Skin epidermis (tissue), 12 donors: ENCODE measurements around the gene AQP10.
"Not testable (repeated sequence)": the region's sequence is repeated elsewhere in the genome, so short reads cannot be mapped to it uniquely, and the experiment has no call there.

Source experiments
- H3K27ac ChIP-seq, 21 experiments: fragments of 200-600 bp; sonication (generic) in 11 of 21; one replicate each; pipeline ENCODE4 v1.5.0; 2020; ENCODE audit warnings: mild to moderate bottlenecking in 3 of 21, inconsistent platforms in 2 of 21, moderate library complexity in 2 of 21
- H3K4me3 ChIP-seq, 7 experiments: fragments of 200-600 bp; sonication (generic) in 2 of 7; one replicate each; pipeline ENCODE4 v1.5.0; 2020; ENCODE audit warnings: inconsistent platforms in 2 of 7, mild to moderate bottlenecking in 2 of 7, moderate library complexity in 1 of 7

The AQP10 gene

DNA sequence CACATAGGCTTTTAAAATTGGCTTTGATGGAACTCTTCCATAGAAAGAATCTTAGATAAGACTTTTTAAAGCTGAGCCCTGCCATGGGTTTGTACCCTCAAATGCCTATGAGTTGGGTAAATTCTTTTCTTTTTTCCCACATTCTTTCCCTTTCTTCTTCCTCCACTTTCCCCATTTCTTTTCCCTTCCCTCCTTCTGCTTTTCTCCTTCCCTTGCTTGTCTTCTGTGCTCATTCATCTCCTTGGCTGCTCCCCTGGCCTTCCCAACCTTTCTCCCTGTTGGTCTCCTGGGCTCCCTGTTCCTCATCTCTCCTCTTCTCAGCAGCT lies 679 bp downstream of the AQP10 start:
- H3K27ac ChIP-seq, H3K4me3 ChIP-seq: not testable (repeated sequence)

GRCh38 chr1:154323493-154323892 lies 2.6 kb downstream of the AQP10 start:
- H3K27ac ChIP-seq = no peak overlapping the region
- H3K4me3 ChIP-seq = no peak overlapping the region

DNA sequence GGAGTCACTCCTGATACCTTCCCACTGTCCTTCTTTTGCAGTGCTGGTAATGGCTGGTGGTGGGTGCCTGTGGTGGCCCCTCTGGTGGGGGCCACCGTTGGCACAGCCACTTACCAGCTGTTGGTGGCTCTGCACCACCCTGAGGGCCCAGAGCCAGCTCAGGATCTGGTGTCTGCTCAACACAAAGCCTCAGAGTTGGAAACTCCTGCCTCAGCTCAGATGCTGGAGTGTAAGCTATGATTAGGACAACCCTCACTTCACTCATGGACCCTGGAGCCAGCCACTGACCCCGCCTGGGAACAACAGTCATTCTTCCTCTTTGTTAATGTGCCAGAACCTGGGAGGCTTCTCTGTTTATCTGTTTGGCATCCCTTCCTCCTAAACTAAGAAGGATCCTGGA lies 3.3 kb downstream of the AQP10 start:
- Histone ChIP-seq H3K4me3 (peak overlapping the region in 4 of 7 experiments; percentile 63 to 78 (median 76)), H3K27ac (peak overlapping the region in 5 of 21 experiments; percentile 82 to 97 (median 96))

DNA sequence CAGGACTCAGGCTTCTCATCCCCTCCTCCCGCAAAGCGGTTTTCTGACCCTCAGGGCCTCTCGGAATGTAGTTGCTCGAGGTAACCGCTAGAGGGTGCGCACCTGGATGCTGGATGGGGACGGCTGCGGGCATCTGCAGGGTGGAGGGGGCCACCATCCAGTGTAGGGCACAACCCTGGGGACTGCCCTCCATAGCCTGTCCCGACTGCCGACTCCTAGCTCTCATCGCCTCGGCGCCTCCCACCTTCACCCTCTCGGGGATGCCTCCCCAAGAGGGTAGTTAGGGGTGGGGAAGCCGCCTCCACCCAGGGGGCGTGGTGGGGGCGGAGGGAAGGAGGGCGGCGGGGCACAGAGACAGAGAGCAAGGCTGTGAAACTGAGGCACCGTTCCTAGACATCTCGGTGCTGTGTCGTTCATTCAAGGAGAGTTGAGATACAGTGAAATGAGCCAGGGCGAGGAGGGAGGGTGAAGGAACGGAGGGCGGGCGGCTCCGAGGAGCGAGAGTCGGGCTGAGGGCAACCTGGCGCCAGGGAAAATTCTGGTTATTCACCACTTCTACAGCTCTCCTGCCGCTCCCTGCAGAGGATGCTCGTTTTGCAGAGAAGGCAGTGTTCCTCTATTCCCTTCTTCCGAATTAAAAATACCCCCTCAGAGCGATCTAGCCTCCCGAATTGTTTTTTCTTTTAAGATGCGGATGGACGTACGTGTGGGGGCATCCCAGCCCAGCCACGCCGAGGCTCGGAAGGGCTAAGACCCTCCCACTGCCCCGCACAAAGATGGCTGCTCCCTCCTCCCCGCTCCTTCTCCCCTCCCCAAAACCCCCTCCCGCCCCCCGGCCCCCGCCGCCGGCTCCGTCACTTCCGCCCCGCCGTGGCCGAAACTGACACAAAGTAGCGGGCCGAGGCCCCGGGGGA lies 4.0 kb downstream of the AQP10 start, which contains the start of gene ATP8B2:
ATP8B2 (plus strand) TSS at position 857 of the 914 bp plus-strand sequence. CDS start 2,617 bp downstream, outside the sequence.
- Histone ChIP-seq H3K27ac (peak within 1 kb of the TSS; percentile 49 to 97 (median 92)), H3K4me3 (peak within 1 kb of the TSS; percentile 36 to 78 (median 75))

- Histone ChIP-seq H3K4me3 (peak overlapping the region; percentile 36 to 78 (median 75)), H3K27ac (peak overlapping the region; percentile 49 to 97 (median 92))
These were observed 5.0 kb downstream of the AQP10 start for GRCh38 chr1:154325583-154326545.

- Histone ChIP-seq H3K4me3 (peak overlapping the region; percentile 36 to 78 (median 75)), H3K27ac (peak overlapping the region in 20 of 21 experiments; percentile 49 to 97 (median 92))
These were observed 5.9 kb downstream of the AQP10 start for GRCh38 chr1:154326546-154327465.

DNA sequence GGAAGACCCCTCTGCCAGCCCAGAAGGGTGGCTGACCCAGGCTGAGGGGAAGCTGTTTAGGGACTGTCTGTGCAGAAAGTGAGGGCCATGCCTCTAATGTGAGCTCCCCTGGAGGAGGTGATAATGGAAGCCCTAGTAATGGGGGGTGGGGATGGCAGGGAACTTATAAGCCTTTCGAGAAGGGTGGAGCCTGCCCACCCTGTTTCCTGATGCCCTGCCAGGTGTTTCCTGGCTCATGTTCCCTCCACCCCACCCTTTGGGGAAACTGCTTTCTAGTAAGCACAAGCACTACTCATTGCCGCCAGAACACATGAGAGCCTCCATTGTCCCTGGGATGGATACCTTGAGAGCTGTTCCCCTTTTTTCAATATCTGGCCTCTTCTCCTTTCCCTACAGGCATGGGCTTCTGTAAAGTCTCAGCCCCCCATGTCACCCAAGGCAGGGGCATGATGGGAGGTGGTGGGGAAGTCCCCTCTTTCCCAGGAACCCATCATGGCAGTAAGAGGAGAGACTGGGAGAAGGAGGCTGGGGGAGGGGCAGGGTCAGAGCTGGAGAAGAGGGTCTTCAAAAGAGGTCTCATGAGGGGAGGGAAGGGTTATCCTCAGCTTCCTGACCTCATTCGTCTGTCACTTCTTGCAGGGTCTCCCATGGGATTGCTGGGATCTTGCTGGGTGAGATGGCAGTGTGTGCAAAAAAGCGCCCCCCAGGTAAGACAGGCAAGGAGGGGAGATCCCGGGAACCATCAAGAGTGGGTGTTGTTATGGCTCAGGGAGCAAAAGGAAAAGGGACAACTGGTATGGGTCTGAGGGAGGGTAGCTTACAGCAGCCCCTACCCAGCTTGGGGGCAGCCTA lies 6.8 kb downstream of the AQP10 start:
- peak overlapping the region; percentile 27 to 76 (median 39) for H3K4me3 ChIP-seq
- peak overlapping the region in 19 of 21 experiments; percentile 49 to 97 (median 92) for H3K27ac ChIP-seq

DNA sequence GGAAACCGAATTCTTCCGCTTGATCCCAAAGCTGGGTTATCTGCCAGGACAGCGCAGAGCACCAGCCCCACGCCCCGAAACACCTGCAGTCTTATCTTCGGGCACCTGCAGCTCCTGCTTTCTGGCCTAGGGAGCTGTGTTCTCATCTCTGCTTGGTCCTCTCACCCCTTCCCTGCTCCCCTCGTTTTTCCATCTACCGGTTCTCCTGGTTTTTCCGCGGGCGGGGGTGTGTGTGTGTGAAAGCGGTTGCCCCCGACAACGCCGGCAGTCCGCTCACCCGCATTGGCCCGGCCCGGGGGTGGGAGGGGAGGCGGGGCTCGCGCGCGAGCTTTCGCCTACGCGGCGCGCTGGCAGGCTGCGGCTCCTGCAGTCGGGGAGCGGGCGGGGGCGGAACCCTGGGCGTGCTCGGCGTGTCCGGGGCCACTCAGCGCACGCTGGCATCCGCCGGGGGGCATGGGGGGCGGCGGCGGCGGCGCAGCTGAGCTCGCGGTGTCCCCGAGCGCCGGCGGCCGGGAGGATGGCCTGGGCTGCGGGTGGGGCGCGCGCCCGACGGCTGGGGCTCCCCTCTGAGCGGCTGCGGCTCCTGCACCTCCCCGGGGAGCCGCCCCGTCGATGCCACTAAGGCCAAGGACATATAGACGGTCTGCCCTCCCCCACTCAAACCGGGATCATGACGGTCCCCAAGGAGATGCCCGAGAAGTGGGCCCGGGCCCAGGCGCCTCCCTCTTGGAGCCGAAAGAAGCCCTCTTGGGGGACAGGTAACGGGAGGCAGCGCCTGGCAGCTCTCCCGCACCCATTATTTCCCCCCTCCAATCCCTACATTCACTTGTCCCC lies 7.6 kb downstream of the AQP10 start:
- peak overlapping the region in 19 of 21 experiments; percentile 41 to 97 (median 92) for H3K27ac ChIP-seq
- H3K4me3 ChIP-seq = peak overlapping the region; percentile 27 to 76 (median 39)

GRCh38 chr1:154329152-154329521 lies 8.2 kb downstream of the AQP10 start:
- Histone ChIP-seq H3K27ac (peak overlapping the region in 18 of 21 experiments; percentile 24 to 97 (median 72)), H3K4me3 (peak overlapping the region; percentile 27 to 76 (median 39))

DNA sequence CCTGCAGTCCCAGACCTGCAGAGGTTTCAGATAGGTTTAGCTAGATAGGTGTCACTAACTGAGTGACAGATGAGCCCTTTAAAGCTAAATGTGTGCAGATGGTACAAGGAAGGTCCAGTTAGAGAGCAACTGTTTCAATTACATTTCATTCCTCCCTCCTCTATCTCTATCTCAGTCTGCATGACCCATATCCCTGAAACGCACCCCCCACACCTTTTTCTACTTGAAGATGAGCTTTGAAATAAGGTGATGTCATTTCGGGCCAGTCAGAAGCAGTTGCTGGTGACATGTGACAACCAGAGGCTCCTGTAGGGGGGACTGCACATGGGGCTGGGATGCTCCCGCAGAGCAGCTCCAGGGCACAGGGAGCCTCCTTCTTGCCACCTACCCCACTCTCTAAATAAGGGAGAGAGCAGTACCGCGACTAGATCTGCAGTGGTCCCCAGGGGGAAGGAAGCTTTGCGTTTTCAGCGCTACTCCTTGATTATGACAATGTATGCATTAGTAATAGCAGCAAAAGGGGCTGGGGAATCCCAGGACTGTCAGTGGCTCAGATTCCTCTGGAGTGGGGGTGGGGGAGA lies 8.7 kb downstream of the AQP10 start:
- peak overlapping the region in 3 of 7 experiments; percentile 27 to 76 (median 31) for H3K4me3 ChIP-seq
- peak overlapping the region in 6 of 21 experiments; percentile 81 to 97 (median 96) for H3K27ac ChIP-seq

DNA sequence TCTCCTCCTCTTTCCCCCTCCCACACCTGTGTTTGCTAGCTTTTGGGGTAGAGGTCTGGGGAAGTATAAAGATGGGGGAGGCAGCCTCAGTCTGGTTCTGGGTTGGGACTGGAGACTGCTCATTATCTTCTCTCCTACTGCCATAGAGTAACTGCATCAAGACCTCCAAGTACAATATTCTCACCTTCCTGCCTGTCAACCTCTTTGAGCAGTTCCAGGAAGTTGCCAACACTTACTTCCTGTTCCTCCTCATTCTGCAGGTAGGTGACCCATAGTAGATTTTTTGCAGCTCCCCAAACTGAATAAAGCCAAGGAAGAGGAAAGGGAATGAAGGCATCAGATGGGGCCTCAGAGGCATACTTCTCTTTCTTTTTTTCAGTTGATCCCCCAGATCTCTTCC lies 9.8 kb downstream of the AQP10 start:
- no peak overlapping the region for H3K4me3 ChIP-seq
- peak overlapping the region in 5 of 21 experiments; percentile 32 to 97 (median 81) for H3K27ac ChIP-seq

GRCh38 chr1:154334079-154335024 lies 13.5 kb downstream of the AQP10 start:
- H3K27ac ChIP-seq = peak overlapping the region in 14 of 21 experiments; percentile 9 to 92 (median 60)
- H3K4me3 ChIP-seq = no peak overlapping the region

DNA sequence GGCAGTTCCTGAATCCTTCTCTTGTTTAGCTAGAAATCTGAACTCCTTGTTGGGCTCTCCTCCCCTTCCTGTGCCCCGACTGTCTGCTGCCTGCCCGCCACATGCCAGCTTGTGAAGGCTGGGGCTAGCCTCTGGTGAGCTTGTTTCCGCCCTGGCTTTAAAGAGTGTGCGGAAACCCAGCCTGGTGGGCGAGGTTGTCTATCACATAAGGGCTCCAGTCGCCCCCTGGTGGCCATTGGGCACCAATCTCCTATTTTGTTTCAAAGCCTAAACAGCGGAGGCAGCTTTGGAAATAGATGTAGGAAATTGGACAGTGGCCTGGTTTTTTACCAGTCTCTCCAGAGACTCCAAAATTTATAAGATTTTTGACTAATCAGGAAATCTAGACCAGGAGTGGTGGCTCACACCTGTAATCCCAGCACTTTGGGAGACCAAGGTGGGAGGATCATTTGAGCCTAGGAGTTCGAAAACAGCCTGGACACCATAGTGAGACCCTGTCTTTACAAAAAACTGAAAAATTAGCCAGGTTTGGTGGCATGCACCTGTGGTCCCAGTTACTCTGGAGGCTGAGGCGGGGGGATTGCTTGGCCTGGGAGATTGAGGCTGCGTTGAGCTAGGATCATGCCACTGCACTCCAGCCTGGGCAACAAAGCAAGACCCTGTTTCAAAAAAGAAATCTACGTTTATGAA lies 14.3 kb downstream of the AQP10 start:
- Histone ChIP-seq H3K4me3 (no peak overlapping the region), H3K27ac (peak overlapping the region in 13 of 21 experiments; percentile 26 to 92 (median 62))

DNA sequence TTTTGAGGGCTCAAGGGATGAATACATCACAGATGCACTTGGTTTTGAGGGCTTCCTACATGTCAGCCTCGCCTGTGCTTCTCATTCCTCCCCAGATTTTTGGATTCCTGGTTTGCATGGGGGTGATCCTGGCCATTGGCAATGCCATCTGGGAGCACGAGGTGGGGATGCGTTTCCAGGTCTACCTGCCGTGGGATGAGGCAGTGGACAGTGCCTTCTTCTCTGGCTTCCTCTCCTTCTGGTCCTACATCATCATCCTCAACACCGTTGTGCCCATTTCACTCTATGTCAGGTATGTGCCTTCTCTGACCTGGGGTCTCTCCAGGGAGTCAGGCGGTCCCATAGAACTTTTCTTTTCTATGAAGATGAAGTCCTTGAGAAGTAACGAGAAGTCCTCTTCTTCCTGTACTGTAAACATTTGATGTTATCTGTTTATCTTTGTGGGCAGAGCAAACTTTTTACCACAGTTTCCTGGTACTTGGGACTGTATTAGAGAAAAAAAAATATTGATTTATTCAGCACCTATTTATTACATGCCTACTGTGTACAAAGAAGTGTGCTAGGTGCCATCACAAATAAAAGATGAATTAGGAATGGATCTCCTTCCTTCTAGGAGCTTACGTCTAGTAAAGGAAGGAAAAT lies 16.5 kb downstream of the AQP10 start:
- H3K27ac ChIP-seq = peak overlapping the region in 13 of 21 experiments; percentile 5 to 92 (median 59)
- no peak overlapping the region for H3K4me3 ChIP-seq
